ENCODE measurements around the gene ACBD3.
A peak's percentile ranks its signal among the peaks of the same experiment; 100 is the strongest.
"Not testable (repeated sequence)": the region's sequence is repeated elsewhere in the genome, so short reads cannot be mapped to it uniquely, and the experiment has no call there.

Gene ACBD3

DNA sequence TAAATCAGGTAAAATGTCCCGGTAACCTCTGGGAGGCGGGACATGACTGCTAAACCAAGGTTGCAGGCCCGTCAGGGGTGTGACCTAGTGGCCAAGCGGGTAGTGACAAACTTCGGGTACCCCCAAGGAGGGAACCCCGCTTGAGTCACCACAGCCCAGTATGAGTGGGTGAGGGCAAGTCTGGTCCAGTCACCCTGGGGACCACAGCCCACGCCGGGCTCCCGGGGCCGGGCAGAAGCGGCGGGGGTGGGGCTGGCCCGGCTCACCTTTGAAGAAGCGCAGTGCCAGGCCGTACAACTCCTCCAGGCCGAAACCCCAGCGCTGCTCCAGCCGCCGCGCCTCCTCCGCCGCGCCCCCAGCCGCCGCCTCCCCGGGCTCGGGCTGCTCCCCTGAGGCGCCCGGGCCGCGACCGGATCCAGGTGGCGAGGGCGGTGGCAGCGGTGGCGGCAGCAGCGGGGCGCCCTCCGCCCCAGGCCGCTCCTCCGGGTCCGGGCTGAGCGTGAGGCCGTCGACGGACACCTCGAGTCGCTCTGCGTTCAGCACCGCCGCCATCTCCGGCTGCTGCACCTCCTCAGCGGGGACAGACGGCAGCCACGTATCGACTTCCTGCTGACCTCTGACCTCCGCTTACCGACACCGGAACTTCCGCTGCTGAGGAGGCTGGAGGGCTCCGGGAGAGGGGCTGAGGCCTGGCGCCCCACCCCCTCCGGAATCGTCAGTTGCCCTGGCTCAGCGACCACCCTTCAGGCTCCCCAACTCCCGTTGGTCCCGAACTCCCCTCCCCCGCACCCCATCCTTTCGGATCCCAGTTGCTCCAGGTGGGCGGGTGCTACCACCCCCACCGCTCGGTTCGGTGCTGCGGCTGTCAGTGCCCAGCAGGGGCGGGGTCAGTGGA, at the start of gene ACBD3:
Gene ACBD3, minus strand, starts transcription at position 618 of the 895 bp plus-strand sequence. Its CDS starts 66 bp downstream, at position 552.
- DNase-seq (ENCODE audit: low read depth) = peak; percentile 73

- no peak for DNase-seq (ENCODE audit: low read depth)
Observed at GRCh38 chr1:226233806-226234205, 47.3 kb upstream of the ACBD3 start.

DNA sequence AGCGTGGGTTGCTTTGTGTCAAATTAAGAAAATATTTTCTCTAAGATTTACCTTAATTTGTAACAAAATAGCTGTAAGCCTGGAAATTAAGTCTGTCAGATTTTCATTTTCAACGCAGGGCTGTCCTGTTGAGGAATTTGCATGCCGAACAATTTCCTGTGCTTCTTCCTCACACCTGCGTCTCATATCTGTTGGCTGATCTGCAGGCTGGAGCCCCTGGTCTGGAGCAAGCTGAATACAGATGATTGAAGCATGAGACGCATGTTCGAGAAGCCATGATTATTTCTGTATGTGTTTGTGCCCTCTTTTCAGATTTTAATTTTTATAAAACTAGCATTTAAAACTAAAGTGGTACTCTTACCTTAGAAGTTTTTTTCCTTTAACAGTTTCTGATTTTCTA, 46.8 kb upstream of the ACBD3 start:
- no peak for DNase-seq (ENCODE audit: low read depth)

DNA sequence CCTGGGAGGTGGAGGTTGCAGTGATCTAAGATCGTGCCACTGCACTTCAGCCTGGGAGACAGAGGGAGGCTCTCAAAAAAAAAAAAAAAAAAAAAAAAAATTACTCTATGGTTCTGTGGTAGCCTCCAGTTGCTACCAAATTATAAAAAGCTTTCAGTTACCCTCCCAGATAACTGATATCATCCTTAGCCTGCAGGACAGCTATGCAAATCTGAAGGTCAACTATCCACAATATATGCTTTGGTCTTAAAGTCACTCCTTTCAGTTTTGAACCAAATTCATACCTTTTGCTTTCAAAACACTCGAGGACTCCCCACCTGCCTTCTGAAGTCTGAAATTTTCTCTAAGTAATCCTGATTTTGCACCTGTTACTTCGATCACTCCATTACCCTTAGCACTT, 40.1 kb upstream of the ACBD3 start:
- no peak for DNase-seq (ENCODE audit: low read depth)

GRCh38 chr1:226223786-226224244, 37.3 kb upstream of the ACBD3 start:
- DNase-seq (ENCODE audit: low read depth) = no peak

GRCh38 chr1:226223157-226223785, 36.7 kb upstream of the ACBD3 start, which contains the start of gene MIXL1:
MIXL1 (plus strand) TSS chr1:226223664; CDS start chr1:226223682, 18 bp downstream.
- no peak for DNase-seq (ENCODE audit: low read depth)

GRCh38 chr1:226222686-226223085, 36.1 kb upstream of the ACBD3 start:
- DNase-seq (ENCODE audit: low read depth) = no peak

- no peak for DNase-seq (ENCODE audit: low read depth)
Observed at GRCh38 chr1:226220473-226221189, 34.1 kb upstream of the ACBD3 start.

DNA sequence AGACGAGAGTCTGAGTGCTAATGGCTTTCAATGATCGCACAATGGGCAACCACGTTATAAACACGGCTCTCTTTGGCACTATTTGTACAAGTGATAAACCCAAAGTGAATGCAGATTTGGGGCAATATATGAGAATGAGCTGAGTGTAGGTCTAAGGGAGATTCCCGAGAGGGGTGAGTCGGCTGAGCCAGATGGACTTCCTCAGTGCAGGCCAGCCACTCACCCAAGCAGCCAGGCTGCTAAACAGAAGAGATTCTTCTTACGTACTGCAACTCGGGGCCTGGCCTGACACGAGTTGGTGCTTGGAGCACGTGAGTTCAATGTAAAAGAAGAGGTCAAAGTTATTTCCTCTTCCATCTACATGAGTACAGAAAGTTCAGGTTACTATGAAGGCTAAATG, 30.7 kb upstream of the ACBD3 start:
- peak; percentile 13 for DNase-seq (ENCODE audit: low read depth)

GRCh38 chr1:226216056-226216455, 29.5 kb upstream of the ACBD3 start:
- DNase-seq (ENCODE audit: low read depth) = no peak

- no peak for DNase-seq (ENCODE audit: low read depth)
Observed at GRCh38 chr1:226215239-226215638, 28.7 kb upstream of the ACBD3 start.

GRCh38 chr1:226212545-226212944, 26.0 kb upstream of the ACBD3 start:
- DNase-seq (ENCODE audit: low read depth) = no peak

GRCh38 chr1:226211181-226211821, 24.8 kb upstream of the ACBD3 start:
- DNase-seq (ENCODE audit: low read depth) = no peak

DNA sequence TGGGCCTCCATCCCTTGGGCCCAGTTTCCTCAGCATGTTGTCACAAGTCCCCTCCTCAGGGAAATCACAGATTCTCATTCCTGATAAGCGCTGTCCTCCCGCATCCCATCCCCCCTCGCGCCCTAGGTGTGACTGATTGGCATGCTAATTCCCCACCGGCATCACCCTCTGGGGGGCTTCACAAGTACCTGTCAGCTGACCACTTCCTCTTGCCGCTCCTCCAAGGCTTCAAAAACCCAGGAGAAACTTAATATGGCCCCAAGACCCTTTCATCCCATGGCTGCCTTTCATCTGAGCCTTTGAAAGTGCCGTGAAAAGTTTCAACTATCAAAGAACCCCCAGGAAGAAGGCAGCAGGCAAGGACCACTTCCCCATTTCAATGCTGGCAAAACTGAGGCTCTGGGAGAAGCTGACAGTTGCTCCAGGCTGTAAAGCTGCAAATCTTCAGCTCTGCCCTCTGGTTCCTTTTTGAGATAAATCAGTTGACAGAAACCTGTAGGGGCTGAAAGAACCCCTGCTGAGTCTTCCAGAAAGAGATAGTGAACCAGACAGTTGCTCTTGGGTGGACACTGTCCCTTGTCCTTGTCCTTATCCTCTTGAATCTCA, 24.1 kb upstream of the ACBD3 start:
- DNase-seq (ENCODE audit: low read depth) = no peak

DNA sequence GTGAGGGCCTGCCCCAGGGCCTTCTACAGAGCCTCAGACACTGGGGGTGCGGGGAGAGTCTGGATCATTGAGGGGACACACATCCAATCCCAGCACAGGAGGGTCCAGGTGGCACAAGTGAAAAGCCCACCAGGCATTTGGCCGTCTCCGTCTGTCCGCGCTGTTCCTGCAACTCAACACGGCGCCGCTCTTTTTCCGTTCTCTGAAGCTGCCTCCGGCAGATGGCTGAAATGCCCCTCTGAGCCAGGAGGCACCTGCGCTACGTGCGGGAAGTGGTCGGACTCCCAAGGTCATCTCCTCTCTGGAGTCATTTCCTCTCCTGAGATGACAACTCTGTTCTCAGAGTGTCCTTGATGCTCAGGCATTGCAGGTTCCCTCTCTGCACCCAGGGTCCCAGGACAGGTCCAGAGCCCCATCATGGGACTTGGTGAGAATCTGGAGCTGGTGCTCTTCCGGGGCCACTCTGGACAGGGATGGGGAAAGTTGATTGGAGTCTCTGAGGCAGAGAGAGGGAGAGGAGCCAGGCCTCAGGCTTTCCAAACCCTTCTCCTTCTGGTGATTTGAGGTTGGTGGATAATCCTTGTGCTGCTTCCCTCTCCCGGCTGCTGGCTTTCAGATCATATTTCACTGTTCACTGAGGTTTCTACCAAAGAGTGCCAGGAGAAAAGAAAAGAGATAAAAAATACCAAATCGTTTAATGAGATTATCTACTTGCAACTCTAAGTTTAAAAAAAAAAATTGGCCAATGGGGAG, 22.9 kb upstream of the ACBD3 start:
- no peak for DNase-seq (ENCODE audit: low read depth)

- no peak for DNase-seq (ENCODE audit: low read depth)
Observed at GRCh38 chr1:226207048-226207447, 20.5 kb upstream of the ACBD3 start.

GRCh38 chr1:226204198-226204597, 17.7 kb upstream of the ACBD3 start:
- DNase-seq (ENCODE audit: low read depth) = no peak

DNA sequence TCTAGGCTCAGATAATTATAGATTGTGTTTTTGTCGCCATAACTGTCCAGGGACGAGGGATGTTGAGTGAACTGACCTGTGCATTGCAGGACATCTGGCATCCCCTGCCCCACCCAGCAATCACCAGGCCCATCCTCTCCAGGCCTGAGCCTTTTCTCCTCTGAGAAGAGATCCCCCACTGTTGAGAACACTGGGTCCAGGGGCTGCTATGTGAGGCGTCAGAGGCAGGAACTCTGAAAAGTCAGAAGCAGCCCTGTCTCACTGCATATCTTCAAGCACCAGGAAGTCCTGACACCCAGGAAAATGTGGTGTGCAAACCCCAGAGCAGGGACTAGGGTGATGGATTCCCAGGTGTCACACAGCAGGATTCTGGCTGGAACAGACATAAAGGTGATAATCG, 17.1 kb upstream of the ACBD3 start:
- no peak for DNase-seq (ENCODE audit: low read depth)

GRCh38 chr1:226203240-226203639, 16.7 kb upstream of the ACBD3 start:
- no peak for DNase-seq (ENCODE audit: low read depth)

GRCh38 chr1:226202666-226203065, 16.1 kb upstream of the ACBD3 start:
- not testable (repeated sequence) for DNase-seq (ENCODE audit: low read depth)

DNA sequence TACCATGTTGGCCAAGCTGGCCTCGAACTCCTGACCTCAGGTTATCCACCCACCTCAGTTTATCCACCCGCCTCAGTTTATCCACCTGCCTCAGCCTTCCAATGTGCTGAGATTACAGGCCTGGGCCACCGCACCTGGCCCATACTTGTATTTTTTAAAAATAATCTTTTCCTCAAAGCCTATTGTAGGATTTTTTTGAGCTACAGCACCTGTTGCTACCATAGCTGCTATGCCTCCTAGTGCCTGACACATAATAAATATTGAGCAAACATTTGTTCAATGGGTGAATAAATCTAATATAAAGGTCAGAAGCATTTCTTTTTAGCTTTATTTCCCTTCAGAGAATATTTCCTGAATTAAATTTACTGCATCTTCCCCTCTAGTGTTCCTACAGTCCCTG, 15.7 kb upstream of the ACBD3 start:
- DNase-seq (ENCODE audit: low read depth) = no peak

All from stromal cell of bone marrow (primary cell).